Smooth muscle cell of the coronary artery (primary cell): Measurements from ENCODE around the gene HTR3A. TPM values are rescaled to one million over a fixed set of nuclear protein-coding genes. Genes with fewer than 3 reads are reported as not detected.

Experiments used
- total RNA-seq: library from RNA; depleted of rRNA; stranded (reverse); fragments of >200 nt; gene quantifications from 2 replicates; pipeline ENCODE4 v1.2.3, GENCODE V29; 2014; ENCODE audit warnings: low replicate concordance

The HTR3A gene
- total RNA-seq: not detected in 2 replicates

GRCh38 chr11:113974741-113975470 is at the start of gene HTR3A:
HTR3A (plus strand) TSS chr11:113975108; CDS start chr11:113975326, 218 bp downstream.

Other genes with a start within 250 kb of the HTR3A start
- 11.1 and 16.2 TPM in 2 replicates for gene ZW10, start 201.4 kb upstream of the HTR3A start, total RNA-seq
- gene CLDN25, start 195.3 kb upstream of the HTR3A start, total RNA-seq: not detected in 2 replicates
- gene USP28, start 99.5 kb upstream of the HTR3A start, total RNA-seq: 22.5 and 23.4 TPM in 2 replicates
- not detected in 2 replicates for gene HTR3B, start 70.3 kb upstream of the HTR3A start, total RNA-seq
- 0.12 TPM in 1 of 2 replicates, not detected in the other for gene ZBTB16, start 84.6 kb downstream of the HTR3A start, total RNA-seq